BLaER1 (cell line): Measurements from ENCODE around the gene MUS81.

Experiments used
- H3K27ac ChIP-seq: shearing (Covaris generic); formaldehyde crosslinking; 2 replicates; pipeline ENCODE4 v1.8.1; 2022
- H3K27me3 ChIP-seq: shearing (Covaris generic); formaldehyde crosslinking; 2 replicates; pipeline ENCODE4 v1.8.1; 2022
- H3K36me3 ChIP-seq: shearing (Covaris generic); formaldehyde crosslinking; 2 replicates; pipeline ENCODE4 v1.8.1; 2022
- H3K4me1 ChIP-seq: shearing (Covaris generic); formaldehyde crosslinking; 2 replicates; pipeline ENCODE4 v1.8.1; 2022
- H3K4me2 ChIP-seq: shearing (Covaris generic); formaldehyde crosslinking; 2 replicates; pipeline ENCODE4 v1.8.1; 2022
- H3K4me3 ChIP-seq: shearing (Covaris generic); formaldehyde crosslinking; 2 replicates; pipeline ENCODE4 v1.8.1; 2022
- H3K9ac ChIP-seq: shearing (Covaris generic); formaldehyde crosslinking; 2 replicates; pipeline ENCODE4 v1.8.1; 2022
- H3K9me3 ChIP-seq: shearing (Covaris generic); formaldehyde crosslinking; 2 replicates; pipeline ENCODE4 v1.8.1; 2022
- H4K20me1 ChIP-seq: shearing (Covaris generic); formaldehyde crosslinking; 2 replicates; pipeline ENCODE4 v1.8.1; 2022
- Cebpa-rat ChIP-seq: shearing (Covaris generic); IDR thresholded peaks from 2 replicates; pipeline ENCODE4 v1.8.1; 2022

Gene MUS81

DNA sequence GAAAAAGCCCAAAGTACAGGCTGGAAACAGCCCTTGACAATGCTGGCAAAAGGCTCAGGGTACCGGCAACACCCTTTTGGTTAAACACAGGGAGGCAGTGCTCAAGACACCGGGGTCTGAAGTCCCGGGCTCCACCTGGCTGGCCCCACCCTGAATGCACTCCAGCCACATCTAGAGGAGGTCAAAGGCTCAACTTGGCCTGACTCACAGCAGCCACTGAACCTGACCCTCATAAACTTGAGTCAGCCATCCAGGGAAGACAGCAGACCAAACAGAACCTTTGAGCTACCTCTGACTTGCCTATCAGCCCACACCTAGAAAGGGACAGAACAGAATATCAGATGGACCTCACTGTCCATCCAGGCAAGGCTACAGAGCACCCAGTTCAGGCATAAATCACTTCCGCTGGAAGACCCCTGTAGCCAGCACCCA is 6.1 kb upstream of the MUS81 start:
- peaks cover 66% of the 10 kb centered on the region for H3K36me3 ChIP-seq
- TF ChIP-seq Cebpa-rat, result no peak
- H3K4me1 ChIP-seq, result peaks cover 28% of the 10 kb centered on the region
- H3K27me3 ChIP-seq, result no peaks in the 10 kb centered on the region
- peaks cover 88% of the 10 kb centered on the region for H4K20me1 ChIP-seq
- H3K9me3 ChIP-seq, result peaks cover 15% of the 10 kb centered on the region
- H3K4me2 ChIP-seq, result no peak overlapping the region
- H3K9ac ChIP-seq, result no peak overlapping the region
- H3K27ac ChIP-seq, result no peak overlapping the region
- no peak overlapping the region for H3K4me3 ChIP-seq

DNA sequence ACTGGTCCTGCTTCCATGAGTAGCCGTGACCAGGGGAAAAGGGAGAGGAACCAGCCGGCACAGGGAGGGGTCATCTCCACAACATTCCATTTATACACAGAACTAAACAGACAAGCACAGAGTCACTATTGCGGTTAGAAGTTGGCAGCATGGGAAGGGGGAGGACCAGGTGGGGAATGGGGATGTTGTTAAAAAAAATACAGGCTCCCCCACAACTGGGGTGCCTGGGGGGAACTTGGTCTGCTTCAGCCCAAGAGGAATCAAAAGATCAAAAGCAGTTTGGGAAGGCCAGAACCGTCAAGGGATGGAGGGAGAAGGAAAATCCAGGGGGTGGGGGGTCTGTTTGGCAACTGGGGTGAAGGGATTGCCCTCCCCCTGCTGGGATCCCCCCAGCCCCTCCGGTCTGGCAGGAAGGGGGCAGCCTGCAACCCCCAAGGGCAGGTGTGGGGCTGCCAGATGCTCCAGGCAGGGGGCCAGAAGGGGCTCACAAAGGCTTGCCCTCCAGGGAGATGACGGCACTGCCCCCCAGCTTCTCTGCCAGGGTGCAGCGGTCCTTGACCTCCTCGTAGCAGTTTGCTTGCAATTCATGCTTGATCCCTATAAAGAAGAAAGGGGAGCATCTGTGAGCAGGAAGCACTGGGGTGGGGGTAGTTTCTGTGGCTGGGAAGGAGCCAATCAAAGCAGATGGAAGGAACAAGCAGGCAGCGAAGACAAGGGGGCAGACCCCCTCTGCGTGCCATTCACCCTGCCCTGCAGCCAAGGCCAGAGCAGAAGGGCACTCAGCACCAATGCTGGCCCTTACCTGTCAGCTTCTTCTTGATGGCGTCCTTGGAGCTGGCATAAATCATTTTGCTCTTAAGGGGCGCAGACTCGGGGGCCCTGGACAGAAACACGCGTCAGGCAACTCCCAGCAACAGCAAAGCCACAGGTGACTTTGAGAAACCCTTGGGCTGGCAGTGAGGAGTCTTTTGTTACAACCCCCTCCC is 5.1 kb upstream of the MUS81 start:
- H3K4me3 ChIP-seq, result peak overlapping the region; percentile 91; the same call in 1 of the 2 replicates
- peak overlapping the region; percentile 96; the same call in 1 of the 2 replicates for H3K9ac ChIP-seq
- TF ChIP-seq Cebpa-rat, result no peak
- no peaks in the 10 kb centered on the region for H3K27me3 ChIP-seq
- H4K20me1 ChIP-seq, result peaks cover 78% of the 10 kb centered on the region
- peaks cover 33% of the 10 kb centered on the region for H3K4me1 ChIP-seq
- H3K9me3 ChIP-seq, result peaks cover 15% of the 10 kb centered on the region
- H3K27ac ChIP-seq, result no peak overlapping the region
- peaks cover 66% of the 10 kb centered on the region for H3K36me3 ChIP-seq
- H3K4me2 ChIP-seq, result peak overlapping the region; percentile 84

DNA sequence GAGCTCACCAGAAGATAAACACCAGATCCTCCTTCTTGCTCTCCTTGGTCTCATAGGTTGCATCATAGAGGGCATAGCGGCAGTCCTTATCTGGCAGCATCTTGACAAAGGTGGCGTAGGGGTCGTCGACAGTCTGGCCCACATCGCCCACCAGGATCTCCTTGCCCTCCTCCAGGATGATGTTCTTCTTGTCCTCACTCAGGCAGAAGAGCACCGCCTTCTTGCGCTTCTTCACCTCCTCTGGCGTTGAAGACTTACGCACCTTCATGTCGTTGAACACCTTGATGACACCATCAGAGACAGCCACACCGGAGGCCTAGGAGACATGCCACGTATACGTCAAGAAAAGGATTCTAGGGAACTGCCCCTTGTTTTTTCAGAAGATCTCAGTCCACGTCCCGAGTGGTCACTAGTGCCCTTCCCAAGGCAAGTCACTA is 4.3 kb upstream of the MUS81 start:
- Histone ChIP-seq H3K27ac (0 out of 2 replicates have a peak overlapping the region, but pooled peaks have one; percentile 95), H3K4me1 (peaks cover 33% of the 10 kb centered on the region), H3K36me3 (peaks cover 58% of the 10 kb centered on the region), H3K27me3 (no peaks in the 10 kb centered on the region), H3K9me3 (peaks cover 15% of the 10 kb centered on the region), H4K20me1 (peaks cover 71% of the 10 kb centered on the region), H3K9ac (peak overlapping the region; percentile 96), H3K4me3 (peak overlapping the region; percentile 91), H3K4me2 (peak overlapping the region; percentile 84)
- TF ChIP-seq Cebpa-rat, result no peak

DNA sequence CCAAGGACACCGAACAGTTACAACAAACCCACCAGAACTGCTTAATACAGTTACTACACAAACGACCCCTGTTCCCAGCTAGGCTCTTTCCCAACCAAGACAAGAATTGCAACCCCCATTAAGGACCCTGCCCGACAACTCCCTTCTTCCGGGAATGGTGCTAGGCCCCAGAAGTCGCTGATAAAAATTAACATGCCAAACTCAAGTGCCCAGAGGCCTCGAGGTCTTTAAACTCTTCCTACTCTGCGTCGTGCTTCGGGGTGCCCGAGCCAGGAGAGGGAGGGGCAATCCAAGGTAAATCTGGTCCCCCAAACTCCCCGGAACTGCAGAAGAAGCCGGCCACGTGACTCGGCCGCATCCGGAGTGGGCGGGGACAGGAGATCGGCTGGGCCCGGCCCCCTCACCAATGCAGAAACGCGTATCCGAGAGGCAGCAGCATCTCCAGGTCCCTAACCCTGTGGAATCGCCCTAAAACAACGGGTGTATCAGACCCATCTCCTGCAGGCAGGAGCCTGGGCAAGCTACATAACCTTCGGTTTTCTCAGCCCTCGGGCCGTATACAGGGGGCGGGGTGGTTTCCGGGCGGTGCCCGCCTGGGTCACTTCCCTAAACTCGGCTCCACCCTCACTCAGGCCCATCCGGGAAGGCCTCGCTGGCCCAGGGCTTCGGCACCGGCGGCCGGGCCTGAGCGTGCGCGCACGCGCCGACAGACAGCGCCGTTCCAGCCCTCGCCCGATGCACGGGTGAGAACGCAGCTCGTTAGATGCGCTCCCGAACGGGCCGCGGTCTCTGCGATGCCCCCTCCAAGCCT is 3.3 kb upstream of the MUS81 start:
- TF ChIP-seq Cebpa-rat, result no peak

DNA sequence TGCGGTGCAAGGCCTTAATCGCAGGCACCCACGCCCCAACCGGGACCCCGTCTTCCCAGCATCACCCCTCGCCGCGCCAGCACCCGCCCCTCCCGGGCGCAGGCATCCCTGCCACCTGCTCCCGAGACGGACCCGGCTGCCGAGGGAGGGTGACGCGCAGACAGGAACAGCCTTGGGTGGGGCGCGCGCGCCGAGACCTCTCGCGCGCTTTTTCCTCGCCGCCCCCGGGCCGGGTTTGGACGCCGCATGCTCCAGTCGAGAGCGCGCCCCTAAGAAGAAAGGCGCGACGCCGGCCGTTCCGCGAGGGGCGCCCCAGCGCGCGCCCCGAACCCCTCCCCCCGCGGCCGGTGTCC is 2.8 kb upstream of the MUS81 start:
- H3K36me3 ChIP-seq, result peaks cover 53% of the 10 kb centered on the region
- peak overlapping the region; percentile 95 for H3K27ac ChIP-seq
- peak overlapping the region; percentile 96 for H3K9ac ChIP-seq
- peaks cover 48% of the 10 kb centered on the region for H3K4me1 ChIP-seq
- H3K4me2 ChIP-seq, result peak overlapping the region; percentile 84
- H3K27me3 ChIP-seq, result no peaks in the 10 kb centered on the region
- H4K20me1 ChIP-seq, result peaks cover 70% of the 10 kb centered on the region
- H3K4me3 ChIP-seq, result peak overlapping the region; percentile 91
- H3K9me3 ChIP-seq, result peaks cover 1% of the 10 kb centered on the region; the same call in 1 of the 2 replicates
- TF ChIP-seq Cebpa-rat, result no peak

More for the DNA sequence above, 3.3 kb upstream of the MUS81 start:
- Histone ChIP-seq H3K27ac (peak overlapping the region; percentile 95), H3K4me2 (peak overlapping the region; percentile 84), H3K4me1 (peaks cover 43% of the 10 kb centered on the region), H3K4me3 (peak overlapping the region; percentile 91), H3K9ac (peak overlapping the region; percentile 96), H3K27me3 (no peaks in the 10 kb centered on the region), H3K9me3 (peaks cover 7% of the 10 kb centered on the region; the same call in 1 of the 2 replicates), H4K20me1 (peaks cover 71% of the 10 kb centered on the region), H3K36me3 (peaks cover 53% of the 10 kb centered on the region)

DNA sequence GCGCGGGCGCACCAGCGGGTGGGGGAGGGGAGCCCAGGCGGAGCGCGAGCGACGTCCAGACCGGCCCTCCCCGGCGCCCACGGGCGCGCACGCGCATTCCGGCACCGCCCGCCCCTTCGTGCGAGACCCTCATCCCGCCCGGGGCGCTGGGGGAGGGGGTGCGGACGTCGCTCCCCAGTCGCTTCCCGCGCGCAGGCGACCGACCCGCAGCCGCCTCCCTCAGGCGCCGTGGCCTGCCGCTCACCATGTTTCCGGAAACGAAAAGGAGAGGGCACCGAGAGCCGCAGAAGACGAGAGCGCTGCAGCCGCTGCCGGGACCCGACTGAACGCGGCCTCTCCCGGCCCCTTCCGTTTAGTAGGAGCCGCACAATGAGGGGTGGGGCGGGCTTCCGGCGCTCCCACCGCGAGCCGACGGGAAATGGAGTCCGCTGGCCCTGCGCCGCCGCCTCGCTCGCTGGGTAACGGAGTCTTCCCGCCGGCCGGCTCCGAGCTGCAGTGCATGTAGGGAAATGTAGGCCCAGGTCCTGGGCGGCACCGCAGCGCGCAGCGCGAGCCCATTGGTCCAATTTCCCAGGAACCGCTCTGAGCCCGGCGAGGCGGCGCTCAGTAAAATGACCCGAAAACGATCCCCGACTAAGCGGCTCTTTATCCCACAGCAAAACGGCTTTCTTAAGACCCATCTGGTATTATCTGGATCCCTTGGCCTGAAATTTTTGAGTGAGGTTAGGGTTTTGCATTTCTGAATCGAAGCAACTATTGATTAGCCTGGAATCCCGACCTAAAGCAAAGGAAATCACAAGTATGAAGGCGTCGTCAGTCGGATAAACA is 2.2 kb upstream of the MUS81 start, which contains the start of gene CFL1:
CFL1 (minus strand) TSS at position 328 of the 828 bp plus-strand sequence; CDS start at position 247, 81 bp downstream.
- H3K4me1 ChIP-seq, result peaks cover 48% of the 10 kb centered on the region
- no peaks in the 10 kb centered on the region for H3K27me3 ChIP-seq
- H3K4me3 ChIP-seq, result peak within 1 kb of the TSS; percentile 91
- H3K27ac ChIP-seq, result peak within 1 kb of the TSS; percentile 95
- H3K9me3 ChIP-seq, result no peaks in the 10 kb centered on the region
- TF ChIP-seq Cebpa-rat, result no peak
- H3K9ac ChIP-seq, result peak within 1 kb of the TSS; percentile 96
- H4K20me1 ChIP-seq, result peaks cover 66% of the 10 kb centered on the region
- H3K4me2 ChIP-seq, result peak within 1 kb of the TSS; percentile 89
- H3K36me3 ChIP-seq, result peaks cover 53% of the 10 kb centered on the region

DNA sequence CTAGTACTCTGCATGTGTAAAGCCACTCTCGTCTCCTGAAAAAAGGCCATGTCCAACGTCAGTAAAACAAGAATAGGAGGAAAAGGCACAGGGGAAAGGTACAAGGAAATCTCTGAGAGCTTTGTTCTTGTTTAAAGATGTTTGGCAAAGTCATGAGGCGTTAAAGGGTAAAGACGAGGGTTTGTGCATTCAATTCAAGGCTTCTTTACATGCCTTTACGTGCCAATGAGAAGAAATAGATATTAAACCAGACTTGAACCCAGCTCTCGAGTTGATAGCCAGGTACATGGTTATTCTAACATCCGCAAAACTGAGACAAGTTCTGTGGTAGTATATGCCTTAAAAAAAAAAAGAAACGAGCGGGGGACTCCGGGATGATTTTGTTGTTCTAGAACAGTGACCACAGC is 1.5 kb upstream of the MUS81 start:
- H3K4me1 ChIP-seq, result peaks cover 48% of the 10 kb centered on the region
- H3K27me3 ChIP-seq, result no peaks in the 10 kb centered on the region
- peaks cover 66% of the 10 kb centered on the region for H4K20me1 ChIP-seq
- no peak for TF ChIP-seq Cebpa-rat
- peak overlapping the region; percentile 86 for H3K27ac ChIP-seq
- H3K9ac ChIP-seq, result peak overlapping the region; percentile 96
- peak overlapping the region; percentile 91 for H3K4me3 ChIP-seq
- H3K4me2 ChIP-seq, result peak overlapping the region; percentile 89
- H3K9me3 ChIP-seq, result no peaks in the 10 kb centered on the region
- H3K36me3 ChIP-seq, result peaks cover 53% of the 10 kb centered on the region

DNA sequence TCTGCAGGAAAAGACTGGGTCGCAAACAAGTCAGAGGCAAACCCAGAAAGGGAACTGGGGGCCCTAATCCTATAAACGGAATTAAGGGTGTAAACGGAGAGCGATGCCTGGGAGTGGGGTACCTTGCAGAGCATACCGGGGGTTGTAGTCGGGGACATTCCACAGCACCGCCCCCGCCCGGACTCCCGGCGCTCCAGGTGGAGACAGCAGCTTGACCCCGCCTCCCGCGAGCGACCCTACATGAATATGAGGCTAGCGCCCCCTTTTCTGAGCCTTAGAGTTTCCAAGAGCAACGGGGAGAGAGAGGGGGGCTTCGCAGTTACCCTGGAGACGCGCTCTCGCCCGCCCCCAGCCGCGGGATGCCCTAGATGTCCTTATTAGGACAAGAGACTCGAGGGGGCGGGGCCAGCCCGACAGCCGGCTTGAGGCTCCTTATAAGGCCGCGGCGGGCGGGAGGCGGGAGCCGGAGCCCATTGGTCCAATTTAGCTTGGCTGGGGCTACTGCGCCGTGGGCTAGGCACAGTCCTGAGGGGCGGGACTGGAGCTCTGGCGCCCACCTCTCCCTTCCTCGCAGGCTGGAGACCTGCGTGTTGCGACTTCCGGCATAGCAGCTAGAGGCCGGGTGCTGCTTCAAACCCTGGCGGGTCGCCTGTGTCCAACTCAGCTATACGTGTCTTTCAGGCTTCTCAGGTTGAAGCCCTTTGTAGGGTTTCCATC is 980 bp upstream of the MUS81 start:
- Histone ChIP-seq H3K27ac (peak overlapping the region; percentile 86), H3K36me3 (peaks cover 53% of the 10 kb centered on the region), H3K27me3 (no peaks in the 10 kb centered on the region), H4K20me1 (peaks cover 66% of the 10 kb centered on the region), H3K9me3 (no peaks in the 10 kb centered on the region), H3K4me3 (peak overlapping the region; percentile 91), H3K9ac (peak overlapping the region; percentile 96), H3K4me2 (peak overlapping the region; percentile 89), H3K4me1 (peaks cover 48% of the 10 kb centered on the region)
- no peak for TF ChIP-seq Cebpa-rat
